Loucy (cell line): ENCODE measurements around the gene CAPZA2.

ENCODE experiments used
- CTCF ChIP-seq: fragments of 200-600 bp; sonication (generic); conservative IDR thresholded peaks from 2 replicates; pipeline ENCODE4 v1.5.1; 2014; ENCODE audit warnings: mild to moderate bottlenecking, antibody characterized with exemption, low read length
- EZH2phosphoT487 ChIP-seq: fragments of 200-600 bp; IDR thresholded peaks from 2 replicates; pipeline ENCODE4 v1.6.1; 2018; ENCODE audit warnings: antibody characterized with exemption, mild to moderate bottlenecking, moderate library complexity, borderline replicate concordance

- TF ChIP-seq CTCF: no peak
- TF ChIP-seq EZH2phosphoT487: no peak
These were observed 62.4 kb downstream of the CAPZA2 start for GRCh38 chr7:116924741-116925140.
